Endothelial cell of umbilical vein (primary cell): ENCODE data around the gene TBX4. TPM values are rescaled to one million over a fixed set of nuclear protein-coding genes. Genes with fewer than 3 reads are reported as not detected.

Experiments used
- BruUV-seq: library from RNA; stranded (reverse); fragments of 400-500 nt; replicated peaks from 2 replicates; lab custom pipeline; 2021; lab: Mats Ljungman, UMichigan
- CTCF ChIA-PET: fragments of 300-600, 350-600 bp; sonication (Branson Sonifier 250); formaldehyde crosslinking; loops from one replicate; lab custom pipeline; 2021; ENCODE audit warnings: antibody characterized with exemption, inconsistent platforms; lab: Charles Lee
- POLR2A ChIA-PET: fragments of 300-600, 350-600 bp; sonication (Branson Sonifier 250); formaldehyde crosslinking; loops from one replicate; lab custom pipeline; 2021; ENCODE audit warnings: antibody characterized with exemption, inconsistent platforms; lab: Charles Lee
- DNase-seq: peaks from one replicate; pipeline ENCODE4 v3.0.0-alpha.2; 2011; ENCODE audit warnings: low read depth, low spot score
- FAIRE-seq: peaks from 2 replicates; lab custom pipeline; 2011; peaks lifted over from hg19 to GRCh38; lab: Jason Lieb, UNC
- H2AFZ ChIP-seq: 2 replicates; pipeline ENCODE4 v1.6.0; 2012; ENCODE audit warnings: low read depth, low read length, control low read depth, inconsistent platforms
- H3K27ac ChIP-seq: 2 replicates; pipeline ENCODE4 v1.5.1; 2011; ENCODE audit warnings: low read depth, mild to moderate bottlenecking, control low read depth, low read length, moderate library complexity; ENCODE audit not compliant: insufficient read depth
- H3K27me3 ChIP-seq, 2 experiments: 2 replicates each; pipeline versions ENCODE4 v1.6.0 to v1.6.1; 2011; ENCODE audit warnings: low read length in 2 of 2, mixed read lengths in 1 of 2; ENCODE audit not compliant: control insufficient read depth in 2 of 2, insufficient read depth in 2 of 2
- H3K36me3 ChIP-seq, 2 experiments: 2 replicates in 1 of 2; 3 replicates in 1 of 2; pipeline ENCODE4 v1.5.1; 2011; ENCODE audit warnings: low read length in 2 of 2, mild to moderate bottlenecking in 1 of 2, moderate library complexity in 1 of 2; ENCODE audit not compliant: control insufficient read depth in 2 of 2, insufficient read depth in 2 of 2; ENCODE audit errors: extremely low read depth in 1 of 2
- H3K4me1 ChIP-seq: 3 replicates; pipeline ENCODE4 v1.5.1; 2011; ENCODE audit warnings: mild to moderate bottlenecking, low read length; ENCODE audit not compliant: control insufficient read depth, insufficient read depth; ENCODE audit errors: extremely low read depth
- H3K4me2 ChIP-seq: 2 replicates; pipeline ENCODE4 v1.6.1; 2011; ENCODE audit warnings: low read length, control low read depth, mixed read lengths; ENCODE audit not compliant: insufficient read depth
- H3K4me3 ChIP-seq, 3 experiments: fragments of 200-600 bp in 1 of 3; sonication (generic), shearing (Covaris generic) in 1 of 3; replicated peaks in 1 of 3; 2 replicates each; pipeline ENCODE4 v1.5.1; 2011 to 2016; ENCODE audit warnings: control low read depth in 3 of 3, low read length in 3 of 3, mild to moderate bottlenecking in 2 of 3, inconsistent platforms in 1 of 3, low read depth in 1 of 3, moderate library complexity in 1 of 3; ENCODE audit not compliant: insufficient read depth in 1 of 3
- H3K79me2 ChIP-seq: 2 replicates; pipeline ENCODE4 v1.6.0; 2012; ENCODE audit warnings: low read length, inconsistent platforms; ENCODE audit not compliant: control insufficient read depth, insufficient read depth
- H3K9ac ChIP-seq: replicated peaks from 2 replicates; pipeline ENCODE3; 2011; ENCODE audit warnings: low read length, control low read depth; ENCODE audit not compliant: insufficient read depth; ENCODE audit errors: extremely low read depth
- H3K9me1 ChIP-seq: replicated peaks from 3 replicates; pipeline ENCODE4 v1.6.0; 2011; ENCODE audit warnings: mild to moderate bottlenecking, low read length; ENCODE audit not compliant: control insufficient read depth, insufficient read depth; ENCODE audit errors: extremely low read depth
- H3K9me3 ChIP-seq: replicated peaks from 2 replicates; pipeline ENCODE4 v1.5.1; 2012; ENCODE audit warnings: low read length, inconsistent platforms; ENCODE audit not compliant: control insufficient read depth, insufficient read depth
- H4K20me1 ChIP-seq: replicated peaks from 2 replicates; pipeline ENCODE3; 2011; ENCODE audit warnings: mild to moderate bottlenecking, low read length; ENCODE audit not compliant: control insufficient read depth, insufficient read depth; ENCODE audit errors: extremely low read depth
- EZH2 ChIP-seq: IDR thresholded peaks from 2 replicates; pipeline ENCODE4 v1.6.1; 2012; ENCODE audit warnings: borderline replicate concordance, low read depth, mild to moderate bottlenecking, moderate library complexity, low read length, inconsistent platforms; ENCODE audit not compliant: severe bottlenecking
- FOS ChIP-seq: IDR thresholded peaks from 2 replicates; pipeline ENCODE4 v1.6.1; 2011; ENCODE audit warnings: mild to moderate bottlenecking, low read length, moderate library complexity, borderline replicate concordance; ENCODE audit not compliant: insufficient read depth
- GATA2 ChIP-seq: IDR thresholded peaks from 2 replicates; pipeline ENCODE4 v1.7.0; 2011; ENCODE audit warnings: low read depth, mild to moderate bottlenecking, moderate library complexity, mixed read lengths, low read length; ENCODE audit not compliant: insufficient read length, insufficient read depth
- JUN ChIP-seq: IDR thresholded peaks from 2 replicates; pipeline ENCODE4 v1.6.1; 2011; ENCODE audit warnings: borderline replicate concordance, low read depth; ENCODE audit not compliant: insufficient read length, insufficient read depth
- MYC ChIP-seq: IDR thresholded peaks from one replicate; pipeline ENCODE4 v1.6.1; 2011; ENCODE audit warnings: mild to moderate bottlenecking, low read depth, low read length
- POLR2A ChIP-seq: IDR thresholded peaks from 2 replicates; pipeline ENCODE4 v1.6.1; 2012; ENCODE audit warnings: low read depth, mild to moderate bottlenecking, control low read depth, low read length
- POLR2AphosphoS5 ChIP-seq: IDR thresholded peaks from 2 replicates; pipeline ENCODE4 v1.6.1; 2012; ENCODE audit warnings: low read depth, mild to moderate bottlenecking, control low read depth, low read length, moderate library complexity; ENCODE audit not compliant: insufficient read depth
- dilution Hi-C: fragments of 300-500 bp; cut with MboI; formaldehyde crosslinking; loops from one replicate; pipeline ENCODE4 v1.15.0; 2019; ENCODE audit warnings: low sequenced_read_pairs; ENCODE audit not compliant: extremely low pct_ligation_motif_present
- intact Hi-C: fragments of 100-400 bp; cut with micrococcal nuclease; formaldehyde crosslinking; loops from one replicate; pipeline ENCODE4 v1.10.0; 2022
- polyA plus RNA-seq, 4 experiments: library from polyadenylated mRNA; depleted of rRNA in 3 of 4; stranded (reverse) in 3 of 4; unstranded in 1 of 4; fragments of >200 nt; gene quantifications; 2 replicates each; pipeline versions ENCODE4 v1.2.1 to v1.2.3, GENCODE V29; 2011 to 2012; ENCODE audit warnings: missing spikeins in 1 of 4
- total RNA-seq: library from RNA; stranded (reverse); gene quantifications from 2 replicates; pipeline ENCODE4 v1.2.3, GENCODE V29; 2021
- TF ChIP-seq, protein P1 (sequence below): IDR thresholded peaks from 2 replicates; pipeline ENCODE4 v1.6.1; 2011; ENCODE audit not compliant: insufficient read depth, insufficient read length
- TF ChIP-seq, protein P2 (sequence below), 2 donors: IDR thresholded peaks; 1 replicate in 1 of 2; 2 replicates in 1 of 2; pipeline ENCODE4 v1.5.1; 2011; ENCODE audit warnings: low read length in 2 of 2, mild to moderate bottlenecking in 2 of 2, moderate library complexity in 2 of 2, control low read depth in 1 of 2, inconsistent platforms in 1 of 2, low read depth in 1 of 2; ENCODE audit not compliant: insufficient read depth in 1 of 2; ENCODE audit errors: extremely low read depth in 1 of 2

TBX4 gene
- total and polyA plus RNA-seq, 2 donors (not counting 3 experiments of a cell fraction or from before 2014, with no cell fraction given), result not detected

DNA sequence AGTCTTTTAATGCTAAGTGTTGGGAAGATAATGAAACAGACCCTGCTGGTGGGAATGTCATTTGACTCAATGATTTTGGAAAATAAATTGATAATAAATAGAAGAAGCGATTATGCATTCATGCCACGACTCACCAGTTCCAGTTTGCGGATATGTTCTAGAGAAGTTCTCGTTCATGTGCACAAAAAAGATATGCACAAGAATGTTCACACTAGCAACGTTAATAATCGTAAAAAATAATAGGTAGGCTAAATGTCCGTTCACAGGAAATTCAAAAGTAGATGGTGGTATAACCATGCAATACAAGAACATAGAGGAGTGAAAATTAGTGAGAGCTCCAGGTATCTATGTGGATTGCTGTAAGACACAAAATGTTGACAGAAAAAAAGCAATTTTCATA is 79.0 kb downstream of the TBX4 start:
- Histone ChIP-seq H3K4me2 (no peak overlapping the region), H3K4me3 (no peak overlapping the region), H3K27ac (no peak overlapping the region), H3K9me1 (no peaks in the 10 kb centered on the region), H2AFZ (no peak overlapping the region), H4K20me1 (peaks cover 2% of the 10 kb centered on the region), H3K27me3 (peaks cover 0 to 1% of the 10 kb centered on the region in 2 experiments), H3K9me3 (no peaks in the 10 kb centered on the region), H3K79me2 (no peaks in the 10 kb centered on the region), H3K36me3 (no peaks in the 10 kb centered on the region), H3K9ac (no peak overlapping the region), H3K4me1 (no peaks in the 10 kb centered on the region)
- ChIA-PET CTCF (no interaction called here), POLR2A (no interaction called here)
- dilution Hi-C loops, result no loop called here
- no peak for DNase-seq
- FAIRE-seq, result no peak
- BruUV-seq, result no TSS peak
- TF ChIP-seq POLR2AphosphoS5, result no peak
- TF ChIP-seq, protein P1, sequence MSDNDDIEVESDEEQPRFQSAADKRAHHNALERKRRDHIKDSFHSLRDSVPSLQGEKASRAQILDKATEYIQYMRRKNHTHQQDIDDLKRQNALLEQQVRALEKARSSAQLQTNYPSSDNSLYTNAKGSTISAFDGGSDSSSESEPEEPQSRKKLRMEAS, result no peak
- no peak for TF ChIP-seq POLR2A
- TF ChIP-seq, protein P2, sequence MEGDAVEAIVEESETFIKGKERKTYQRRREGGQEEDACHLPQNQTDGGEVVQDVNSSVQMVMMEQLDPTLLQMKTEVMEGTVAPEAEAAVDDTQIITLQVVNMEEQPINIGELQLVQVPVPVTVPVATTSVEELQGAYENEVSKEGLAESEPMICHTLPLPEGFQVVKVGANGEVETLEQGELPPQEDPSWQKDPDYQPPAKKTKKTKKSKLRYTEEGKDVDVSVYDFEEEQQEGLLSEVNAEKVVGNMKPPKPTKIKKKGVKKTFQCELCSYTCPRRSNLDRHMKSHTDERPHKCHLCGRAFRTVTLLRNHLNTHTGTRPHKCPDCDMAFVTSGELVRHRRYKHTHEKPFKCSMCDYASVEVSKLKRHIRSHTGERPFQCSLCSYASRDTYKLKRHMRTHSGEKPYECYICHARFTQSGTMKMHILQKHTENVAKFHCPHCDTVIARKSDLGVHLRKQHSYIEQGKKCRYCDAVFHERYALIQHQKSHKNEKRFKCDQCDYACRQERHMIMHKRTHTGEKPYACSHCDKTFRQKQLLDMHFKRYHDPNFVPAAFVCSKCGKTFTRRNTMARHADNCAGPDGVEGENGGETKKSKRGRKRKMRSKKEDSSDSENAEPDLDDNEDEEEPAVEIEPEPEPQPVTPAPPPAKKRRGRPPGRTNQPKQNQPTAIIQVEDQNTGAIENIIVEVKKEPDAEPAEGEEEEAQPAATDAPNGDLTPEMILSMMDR (IDR thresholded peaks at IDR 0.05; ENCODE audit: extremely low read depth in 1 of 2, insufficient read depth in 1 of 2, low read depth in 1 of 2, low read length in 2 of 2), result no peak
- intact Hi-C loops, result no loop called here

- no peaks in the 10 kb centered on the region for H3K79me2 ChIP-seq
- no peak overlapping the region for H3K9ac ChIP-seq
- ChIA-PET POLR2A (no interaction called here), CTCF (no interaction called here)
- H3K27ac ChIP-seq, result no peak overlapping the region
- FAIRE-seq (no peak), DNase-seq (no peak)
- no peak overlapping the region for H3K4me3 ChIP-seq
- no peaks in the 10 kb centered on the region for H3K9me3 ChIP-seq
- H3K4me1 ChIP-seq, result no peaks in the 10 kb centered on the region
- TF ChIP-seq FOS, result no peak
- TF ChIP-seq, protein P1, result no peak
- no peak for TF ChIP-seq EZH2
- no peak for TF ChIP-seq POLR2AphosphoS5
- TF ChIP-seq GATA2, result no peak
- TF ChIP-seq, protein P2 (IDR thresholded peaks at IDR 0.05; ENCODE audit: extremely low read depth in 1 of 2, insufficient read depth in 1 of 2, low read depth in 1 of 2, low read length in 2 of 2), result no peak
- no peak for TF ChIP-seq POLR2A
- no peak for TF ChIP-seq JUN
- no peak for TF ChIP-seq MYC
- dilution Hi-C loops (no loop called here), intact Hi-C loops (no loop called here)
- BruUV-seq, result no TSS peak
- H3K4me2 ChIP-seq, result no peak overlapping the region
- H2AFZ ChIP-seq, result no peak overlapping the region
- H3K36me3 ChIP-seq, result no peaks in the 10 kb centered on the region
- H3K27me3 ChIP-seq, result peaks cover 0 to 1% of the 10 kb centered on the region in 2 experiments
- peaks cover 2% of the 10 kb centered on the region for H4K20me1 ChIP-seq
- H3K9me1 ChIP-seq, result no peaks in the 10 kb centered on the region
These were observed 80.6 kb downstream of the TBX4 start for GRCh38 chr17:61532826-61533225.
